Neural cell (in vitro differentiated cells): ENCODE data around the gene SHANK1. TPM values are rescaled to one million over a fixed set of nuclear protein-coding genes. Genes with fewer than 3 reads are reported as not detected.

Experiments used
- H2AFZ ChIP-seq: fragments of 200-600, 300-800 bp; sonication (generic), shearing (Covaris generic); 2 replicates; pipeline ENCODE4 v1.6.0; 2014; ENCODE audit warnings: low read depth, mild to moderate bottlenecking, antibody characterized with exemption, low read length, moderate library complexity
- H3F3A ChIP-seq: fragments of 200-600 bp; shearing (Covaris generic); 2 replicates; pipeline ENCODE4 v1.6.1; 2016; ENCODE audit warnings: mild to moderate bottlenecking, moderate library complexity, mixed read lengths, antibody characterized with exemption, low read length; ENCODE audit not compliant: insufficient read depth, poor library complexity, severe bottlenecking
- H3K27ac ChIP-seq: fragments of 200-600, 300-800 bp; sonication (generic), shearing (Covaris generic); 2 replicates; pipeline ENCODE4 v1.5.1; 2014; ENCODE audit warnings: mild to moderate bottlenecking, low read length, moderate library complexity
- H3K27me3 ChIP-seq: fragments of 300-800, 200-600 bp; sonication (generic), shearing (Covaris generic); 2 replicates; pipeline ENCODE4 v1.6.0; 2014; ENCODE audit warnings: mild to moderate bottlenecking, low read depth, low read length, moderate library complexity; ENCODE audit not compliant: insufficient read depth
- H3K36me3 ChIP-seq: fragments of 300-800, 200-600 bp; sonication (generic), shearing (Covaris generic); 2 replicates; pipeline ENCODE4 v1.5.1; 2014; ENCODE audit warnings: mild to moderate bottlenecking, antibody characterized with exemption, low read length, moderate library complexity; ENCODE audit not compliant: insufficient read depth
- H3K4me2 ChIP-seq: fragments of 300-800, 200-600 bp; sonication (generic), shearing (Covaris generic); 2 replicates; pipeline ENCODE4 v1.6.0; 2014; ENCODE audit warnings: mild to moderate bottlenecking, low read length
- H3K4me3 ChIP-seq: fragments of 300-800, 200-600 bp; sonication (generic), shearing (Covaris generic); 2 replicates; pipeline ENCODE4 v1.5.1; 2014; ENCODE audit warnings: mild to moderate bottlenecking, low read length, moderate library complexity
- H3K79me2 ChIP-seq: fragments of 200-600 bp; shearing (Covaris generic); replicated peaks from 2 replicates; pipeline ENCODE4 v1.6.0; 2014; ENCODE audit warnings: mild to moderate bottlenecking, low read length, moderate library complexity; ENCODE audit not compliant: insufficient read depth
- H3K9ac ChIP-seq: fragments of 300-800, 200-600 bp; sonication (generic), shearing (Covaris generic); 2 replicates; pipeline ENCODE4 v1.6.1; 2016; ENCODE audit warnings: mild to moderate bottlenecking, low read length, mixed read lengths
- H3K9me2 ChIP-seq: fragments of 200-600 bp; shearing (Covaris generic); 2 replicates; pipeline ENCODE4 v1.6.1; 2016; ENCODE audit warnings: mild to moderate bottlenecking, low read length, mixed read lengths; ENCODE audit not compliant: insufficient read depth
- H3K9me3 ChIP-seq: fragments of 200-600, 300-800 bp; sonication (generic), shearing (Covaris generic); 2 replicates; pipeline ENCODE4 v1.6.1; 2016; ENCODE audit warnings: mild to moderate bottlenecking, mixed run types, low read length, moderate library complexity, mixed read lengths
- H4K20me1 ChIP-seq: fragments of 200-600 bp; shearing (Covaris generic); 2 replicates; pipeline ENCODE4 v1.6.1; 2016; ENCODE audit warnings: mild to moderate bottlenecking, mixed run types; ENCODE audit not compliant: insufficient read depth
- EP300 ChIP-seq: fragments of 450-650 bp; conservative IDR thresholded peaks from 2 replicates; pipeline ENCODE4 v1.6.1; 2014; ENCODE audit warnings: antibody characterized with exemption, mild to moderate bottlenecking, moderate library complexity; ENCODE audit not compliant: poor library complexity, severe bottlenecking
- EZH2 ChIP-seq: fragments of 200-600, 300-800 bp; shearing (Covaris generic), sonication (generic); IDR thresholded peaks from 2 replicates; pipeline ENCODE4 v1.6.1; 2014; ENCODE audit warnings: antibody characterized with exemption, low read length, borderline replicate concordance, mild to moderate bottlenecking; ENCODE audit not compliant: insufficient read depth, poor library complexity, severe bottlenecking
- MXI1 ChIP-seq: fragments of 450-650 bp; conservative IDR thresholded peaks from 2 replicates; pipeline ENCODE4 v1.6.1; 2014; ENCODE audit warnings: antibody characterized with exemption, mild to moderate bottlenecking; ENCODE audit not compliant: poor library complexity, severe bottlenecking
- POLR2AphosphoS5 ChIP-seq: IDR thresholded peaks from 2 replicates; pipeline ENCODE4 v1.6.1; 2012
- RAD21 ChIP-seq: fragments of 450-650 bp; conservative IDR thresholded peaks from 2 replicates; pipeline ENCODE4 v1.6.1; 2014; ENCODE audit warnings: antibody characterized with exemption, mild to moderate bottlenecking, moderate library complexity
- SMC3 ChIP-seq: fragments of 450-650 bp; conservative IDR thresholded peaks from 2 replicates; pipeline ENCODE4 v1.6.1; 2014; ENCODE audit warnings: antibody characterized with exemption, mild to moderate bottlenecking, moderate library complexity; ENCODE audit not compliant: poor library complexity
- TAF1 ChIP-seq: IDR thresholded peaks from 2 replicates; pipeline ENCODE4 v1.6.1; 2012; ENCODE audit warnings: low read depth
- polyA plus RNA-seq: library from polyadenylated mRNA; depleted of rRNA; stranded (reverse); fragments of >200 nt; gene quantifications from 2 replicates; pipeline ENCODE4 v1.2.3, GENCODE V29; 2014
- TF ChIP-seq, protein P1 (sequence below): IDR thresholded peaks from 2 replicates; pipeline ENCODE4 v1.6.1; 2012; ENCODE audit warnings: borderline replicate concordance
- TF ChIP-seq, protein P2 (sequence below): fragments of 450-650 bp; IDR thresholded peaks from 2 replicates; pipeline ENCODE4 v1.5.1; 2014; ENCODE audit warnings: antibody characterized with exemption, mild to moderate bottlenecking, moderate library complexity; ENCODE audit not compliant: poor library complexity, severe bottlenecking

The SHANK1 gene
- polyA plus RNA-seq, 1 donor from 2014 or later, result 7.9 TPM

DNA sequence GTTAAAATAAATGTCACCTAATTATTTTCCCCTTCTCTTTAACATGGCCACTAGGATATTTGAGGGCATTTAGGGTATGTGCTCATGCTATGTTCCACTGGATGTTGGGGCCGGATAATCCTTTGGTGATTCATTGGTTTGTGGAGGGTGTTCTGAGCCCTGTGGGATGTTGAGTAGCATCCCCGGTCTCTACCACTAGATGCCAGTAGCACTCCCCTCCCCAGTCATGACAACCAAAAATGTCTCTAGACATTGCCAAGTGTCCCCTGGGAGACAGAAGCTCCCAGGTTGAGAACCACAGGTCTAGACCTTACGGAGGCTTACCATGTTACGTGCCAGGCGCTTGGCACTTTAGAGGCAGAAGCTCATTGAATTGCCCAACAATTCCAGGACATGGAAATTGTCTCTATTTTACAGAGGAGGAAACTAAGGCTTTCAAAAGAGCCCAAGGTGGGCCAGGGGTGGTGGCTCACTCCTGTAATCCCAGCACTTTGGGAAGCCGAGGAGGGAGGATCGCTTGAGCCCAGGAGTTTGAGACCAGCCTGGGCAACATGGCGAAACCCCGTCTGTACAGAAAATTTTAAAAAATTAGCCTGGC lies 14.1 kb downstream of the SHANK1 start:
- no peaks in the 10 kb centered on the region for H4K20me1 ChIP-seq
- no peaks in the 10 kb centered on the region for H3K36me3 ChIP-seq
- no peak overlapping the region for H3K4me3 ChIP-seq
- TF ChIP-seq EZH2 (no peak), RAD21 (peak; percentile 76), TAF1 (no peak), MXI1 (no peak), EP300 (no peak), POLR2AphosphoS5 (no peak), SMC3 (peak; percentile 79)
- TF ChIP-seq, protein P1, sequence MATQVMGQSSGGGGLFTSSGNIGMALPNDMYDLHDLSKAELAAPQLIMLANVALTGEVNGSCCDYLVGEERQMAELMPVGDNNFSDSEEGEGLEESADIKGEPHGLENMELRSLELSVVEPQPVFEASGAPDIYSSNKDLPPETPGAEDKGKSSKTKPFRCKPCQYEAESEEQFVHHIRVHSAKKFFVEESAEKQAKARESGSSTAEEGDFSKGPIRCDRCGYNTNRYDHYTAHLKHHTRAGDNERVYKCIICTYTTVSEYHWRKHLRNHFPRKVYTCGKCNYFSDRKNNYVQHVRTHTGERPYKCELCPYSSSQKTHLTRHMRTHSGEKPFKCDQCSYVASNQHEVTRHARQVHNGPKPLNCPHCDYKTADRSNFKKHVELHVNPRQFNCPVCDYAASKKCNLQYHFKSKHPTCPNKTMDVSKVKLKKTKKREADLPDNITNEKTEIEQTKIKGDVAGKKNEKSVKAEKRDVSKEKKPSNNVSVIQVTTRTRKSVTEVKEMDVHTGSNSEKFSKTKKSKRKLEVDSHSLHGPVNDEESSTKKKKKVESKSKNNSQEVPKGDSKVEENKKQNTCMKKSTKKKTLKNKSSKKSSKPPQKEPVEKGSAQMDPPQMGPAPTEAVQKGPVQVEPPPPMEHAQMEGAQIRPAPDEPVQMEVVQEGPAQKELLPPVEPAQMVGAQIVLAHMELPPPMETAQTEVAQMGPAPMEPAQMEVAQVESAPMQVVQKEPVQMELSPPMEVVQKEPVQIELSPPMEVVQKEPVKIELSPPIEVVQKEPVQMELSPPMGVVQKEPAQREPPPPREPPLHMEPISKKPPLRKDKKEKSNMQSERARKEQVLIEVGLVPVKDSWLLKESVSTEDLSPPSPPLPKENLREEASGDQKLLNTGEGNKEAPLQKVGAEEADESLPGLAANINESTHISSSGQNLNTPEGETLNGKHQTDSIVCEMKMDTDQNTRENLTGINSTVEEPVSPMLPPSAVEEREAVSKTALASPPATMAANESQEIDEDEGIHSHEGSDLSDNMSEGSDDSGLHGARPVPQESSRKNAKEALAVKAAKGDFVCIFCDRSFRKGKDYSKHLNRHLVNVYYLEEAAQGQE, result no peak
- TF ChIP-seq, protein P2, sequence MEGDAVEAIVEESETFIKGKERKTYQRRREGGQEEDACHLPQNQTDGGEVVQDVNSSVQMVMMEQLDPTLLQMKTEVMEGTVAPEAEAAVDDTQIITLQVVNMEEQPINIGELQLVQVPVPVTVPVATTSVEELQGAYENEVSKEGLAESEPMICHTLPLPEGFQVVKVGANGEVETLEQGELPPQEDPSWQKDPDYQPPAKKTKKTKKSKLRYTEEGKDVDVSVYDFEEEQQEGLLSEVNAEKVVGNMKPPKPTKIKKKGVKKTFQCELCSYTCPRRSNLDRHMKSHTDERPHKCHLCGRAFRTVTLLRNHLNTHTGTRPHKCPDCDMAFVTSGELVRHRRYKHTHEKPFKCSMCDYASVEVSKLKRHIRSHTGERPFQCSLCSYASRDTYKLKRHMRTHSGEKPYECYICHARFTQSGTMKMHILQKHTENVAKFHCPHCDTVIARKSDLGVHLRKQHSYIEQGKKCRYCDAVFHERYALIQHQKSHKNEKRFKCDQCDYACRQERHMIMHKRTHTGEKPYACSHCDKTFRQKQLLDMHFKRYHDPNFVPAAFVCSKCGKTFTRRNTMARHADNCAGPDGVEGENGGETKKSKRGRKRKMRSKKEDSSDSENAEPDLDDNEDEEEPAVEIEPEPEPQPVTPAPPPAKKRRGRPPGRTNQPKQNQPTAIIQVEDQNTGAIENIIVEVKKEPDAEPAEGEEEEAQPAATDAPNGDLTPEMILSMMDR, result peak; percentile 81
- H3K79me2 ChIP-seq, result no peaks in the 10 kb centered on the region
- no peak overlapping the region for H3K9ac ChIP-seq
- no peaks in the 10 kb centered on the region for H3K9me2 ChIP-seq
- H3K9me3 ChIP-seq, result no peaks in the 10 kb centered on the region
- H3K27me3 ChIP-seq, result no peaks in the 10 kb centered on the region
- H3F3A ChIP-seq, result no peaks in the 10 kb centered on the region
- H3K27ac ChIP-seq, result no peak overlapping the region
- no peak overlapping the region for H2AFZ ChIP-seq
- no peak overlapping the region for H3K4me2 ChIP-seq

GRCh38 chr19:50703915-50704796 lies 15.4 kb downstream of the SHANK1 start:
- H4K20me1 ChIP-seq, result no peaks in the 10 kb centered on the region
- H3K79me2 ChIP-seq, result no peaks in the 10 kb centered on the region
- H3K4me3 ChIP-seq, result no peak overlapping the region
- H3F3A ChIP-seq, result no peaks in the 10 kb centered on the region
- no peak overlapping the region for H3K9ac ChIP-seq
- H3K4me2 ChIP-seq, result no peak overlapping the region
- H3K36me3 ChIP-seq, result no peaks in the 10 kb centered on the region
- H2AFZ ChIP-seq, result no peak overlapping the region
- H3K27me3 ChIP-seq, result no peaks in the 10 kb centered on the region
- no peak overlapping the region for H3K27ac ChIP-seq
- H3K9me2 ChIP-seq, result no peaks in the 10 kb centered on the region
- TF ChIP-seq, protein P1, result no peak
- TF ChIP-seq, protein P2, result peak; percentile 60
- TF ChIP-seq EZH2 (no peak), SMC3 (peak; percentile 68), EP300 (no peak), TAF1 (no peak), MXI1 (no peak), RAD21 (peak; percentile 67), POLR2AphosphoS5 (no peak)
- no peaks in the 10 kb centered on the region for H3K9me3 ChIP-seq
